ENCODE measurements around the gene ATCAY. TPM values are rescaled to one million over a fixed set of nuclear protein-coding genes. Genes with fewer than 3 reads are reported as not detected.

The ATCAY gene, protein sequence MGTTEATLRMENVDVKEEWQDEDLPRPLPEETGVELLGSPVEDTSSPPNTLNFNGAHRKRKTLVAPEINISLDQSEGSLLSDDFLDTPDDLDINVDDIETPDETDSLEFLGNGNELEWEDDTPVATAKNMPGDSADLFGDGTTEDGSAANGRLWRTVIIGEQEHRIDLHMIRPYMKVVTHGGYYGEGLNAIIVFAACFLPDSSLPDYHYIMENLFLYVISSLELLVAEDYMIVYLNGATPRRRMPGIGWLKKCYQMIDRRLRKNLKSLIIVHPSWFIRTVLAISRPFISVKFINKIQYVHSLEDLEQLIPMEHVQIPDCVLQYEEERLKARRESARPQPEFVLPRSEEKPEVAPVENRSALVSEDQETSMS
- total RNA-seq: 0.98 TPM

DNA sequence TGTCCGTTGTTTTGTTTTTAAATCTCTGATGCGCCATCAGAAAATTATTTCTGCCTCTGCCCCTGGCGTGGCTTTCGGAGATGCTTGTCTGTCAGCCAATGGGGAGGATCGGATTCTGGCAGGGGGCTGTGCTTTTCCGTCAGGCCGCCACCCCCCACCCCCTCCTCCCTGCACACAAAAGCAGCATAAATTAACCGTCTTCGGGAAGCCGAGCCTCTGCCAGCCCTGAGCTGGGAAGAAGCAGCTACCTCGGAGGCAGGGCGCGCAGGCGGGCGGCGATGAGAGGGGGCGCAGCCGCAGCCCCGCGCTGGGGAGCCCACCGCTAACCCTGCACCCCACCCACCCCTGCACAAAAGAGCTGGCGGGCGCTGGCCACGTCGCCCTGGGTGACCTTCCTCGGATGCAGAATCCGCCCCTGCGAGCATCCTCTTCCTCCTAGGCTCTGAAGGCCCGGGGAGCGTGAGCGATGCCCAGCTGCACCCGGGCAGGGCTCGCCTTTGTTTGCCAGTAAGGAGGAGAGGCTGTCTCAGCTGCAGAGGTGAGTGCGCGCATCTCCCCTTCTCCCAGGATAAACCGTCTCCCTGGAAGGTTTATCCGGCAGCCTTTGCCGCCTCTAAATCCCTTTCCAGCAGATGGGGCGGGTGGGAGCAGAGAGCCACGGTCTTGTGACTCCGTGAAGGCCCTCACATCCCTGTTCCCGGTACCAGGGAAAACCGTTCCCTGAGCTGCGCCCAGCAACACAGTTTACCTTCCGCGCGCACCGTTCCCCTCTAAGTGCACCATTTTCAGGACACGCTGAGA is at the start of gene ATCAY:
Gene ATCAY (plus strand): TSS at position 215 of the 801 bp plus-strand sequence. CDS start 5,083 bp downstream, outside the sequence.
- TF ChIP-seq POLR2A (IDR thresholded peaks at IDR 0.05) (no peak), POLR2AphosphoS5 (IDR thresholded peaks at IDR 0.05; ENCODE audit: insufficient read depth in 1 of 2, low read depth in 1 of 2) (no peak)
- TF ChIP-seq, protein P1, sequence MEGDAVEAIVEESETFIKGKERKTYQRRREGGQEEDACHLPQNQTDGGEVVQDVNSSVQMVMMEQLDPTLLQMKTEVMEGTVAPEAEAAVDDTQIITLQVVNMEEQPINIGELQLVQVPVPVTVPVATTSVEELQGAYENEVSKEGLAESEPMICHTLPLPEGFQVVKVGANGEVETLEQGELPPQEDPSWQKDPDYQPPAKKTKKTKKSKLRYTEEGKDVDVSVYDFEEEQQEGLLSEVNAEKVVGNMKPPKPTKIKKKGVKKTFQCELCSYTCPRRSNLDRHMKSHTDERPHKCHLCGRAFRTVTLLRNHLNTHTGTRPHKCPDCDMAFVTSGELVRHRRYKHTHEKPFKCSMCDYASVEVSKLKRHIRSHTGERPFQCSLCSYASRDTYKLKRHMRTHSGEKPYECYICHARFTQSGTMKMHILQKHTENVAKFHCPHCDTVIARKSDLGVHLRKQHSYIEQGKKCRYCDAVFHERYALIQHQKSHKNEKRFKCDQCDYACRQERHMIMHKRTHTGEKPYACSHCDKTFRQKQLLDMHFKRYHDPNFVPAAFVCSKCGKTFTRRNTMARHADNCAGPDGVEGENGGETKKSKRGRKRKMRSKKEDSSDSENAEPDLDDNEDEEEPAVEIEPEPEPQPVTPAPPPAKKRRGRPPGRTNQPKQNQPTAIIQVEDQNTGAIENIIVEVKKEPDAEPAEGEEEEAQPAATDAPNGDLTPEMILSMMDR (IDR thresholded peaks at IDR 0.05): no peak
- peak within 1 kb of the TSS; percentile 0 to 18 for H3K4me3 ChIP-seq
- H3K27ac ChIP-seq: no peak within 1 kb of the TSS
- H3K9me3 ChIP-seq: no peaks in the 10 kb centered on the region
- no peak for DNase-seq (ENCODE audit: extremely low spot score in 2 of 2)
- H3K27me3 ChIP-seq: peaks cover 9% of the 10 kb centered on the region
- intact Hi-C loops (cut with DNase I): no loop called here
- H3K36me3 ChIP-seq: no peaks in the 10 kb centered on the region
- no peaks in the 10 kb centered on the region for H3K4me1 ChIP-seq

DNA sequence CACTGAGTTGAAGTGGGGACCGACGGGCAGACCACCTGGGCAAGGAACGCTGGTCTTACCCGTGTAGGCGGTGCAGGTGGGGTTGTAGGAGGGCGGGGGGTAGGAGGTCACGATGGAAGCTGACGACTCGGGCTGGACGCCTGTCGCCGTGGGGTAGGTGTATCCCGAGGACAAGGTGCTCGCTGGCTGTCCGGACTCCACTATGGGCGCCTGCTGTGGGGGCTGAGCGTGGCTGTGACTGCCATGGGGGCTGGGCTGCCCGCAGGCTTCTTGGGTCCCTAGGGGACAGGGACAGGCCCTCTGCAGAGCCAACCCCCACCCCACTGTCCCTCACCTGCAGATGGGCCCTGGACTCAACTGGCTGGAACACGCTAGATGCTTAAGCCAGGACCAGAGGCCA is 48.9 kb upstream of the ATCAY start:
- Histone ChIP-seq H3K4me3 (no peak overlapping the region), H3K9me3 (no peaks in the 10 kb centered on the region), H3K4me1 (no peaks in the 10 kb centered on the region), H3K36me3 (no peaks in the 10 kb centered on the region), H3K27me3 (no peaks in the 10 kb centered on the region), H3K27ac (no peak overlapping the region)
- intact Hi-C loops (cut with DNase I): no loop called here
- DNase-seq (ENCODE audit: extremely low spot score in 2 of 2): no peak
- no peak for TF ChIP-seq POLR2A (IDR thresholded peaks at IDR 0.05)

DNA sequence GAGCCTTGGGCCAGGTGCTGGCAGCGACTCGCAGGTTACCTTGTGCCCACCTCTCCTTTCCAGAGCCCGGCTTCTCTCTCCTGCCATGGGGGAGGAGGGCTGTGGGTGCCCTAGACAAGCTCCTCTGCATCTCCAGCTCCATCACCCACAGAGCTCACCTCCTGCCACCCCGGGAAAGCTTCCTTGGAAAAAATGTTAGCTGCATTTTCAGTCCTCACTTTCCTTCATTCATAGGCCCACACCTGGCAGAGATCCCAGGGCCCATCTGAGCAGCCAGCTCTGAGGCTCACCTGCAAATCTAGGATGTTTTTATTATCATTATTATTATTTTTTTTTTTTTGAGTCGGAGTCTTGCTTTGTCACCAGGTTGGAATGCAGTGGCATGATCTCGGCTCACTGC is 48.5 kb upstream of the ATCAY start:
- H3K4me3 ChIP-seq: no peak overlapping the region
- no peaks in the 10 kb centered on the region for H3K4me1 ChIP-seq
- no peaks in the 10 kb centered on the region for H3K27me3 ChIP-seq
- no peak overlapping the region for H3K27ac ChIP-seq
- no peaks in the 10 kb centered on the region for H3K9me3 ChIP-seq
- TF ChIP-seq POLR2AphosphoS5 (IDR thresholded peaks at IDR 0.05; ENCODE audit: insufficient read depth in 1 of 2, low read depth in 1 of 2) (no peak), POLR2A (IDR thresholded peaks at IDR 0.05) (no peak)
- TF ChIP-seq, protein P1 (IDR thresholded peaks at IDR 0.05): no peak
- H3K36me3 ChIP-seq: no peaks in the 10 kb centered on the region
- intact Hi-C loops (cut with DNase I): no loop called here
- DNase-seq (ENCODE audit: extremely low spot score in 2 of 2): no peak

DNA sequence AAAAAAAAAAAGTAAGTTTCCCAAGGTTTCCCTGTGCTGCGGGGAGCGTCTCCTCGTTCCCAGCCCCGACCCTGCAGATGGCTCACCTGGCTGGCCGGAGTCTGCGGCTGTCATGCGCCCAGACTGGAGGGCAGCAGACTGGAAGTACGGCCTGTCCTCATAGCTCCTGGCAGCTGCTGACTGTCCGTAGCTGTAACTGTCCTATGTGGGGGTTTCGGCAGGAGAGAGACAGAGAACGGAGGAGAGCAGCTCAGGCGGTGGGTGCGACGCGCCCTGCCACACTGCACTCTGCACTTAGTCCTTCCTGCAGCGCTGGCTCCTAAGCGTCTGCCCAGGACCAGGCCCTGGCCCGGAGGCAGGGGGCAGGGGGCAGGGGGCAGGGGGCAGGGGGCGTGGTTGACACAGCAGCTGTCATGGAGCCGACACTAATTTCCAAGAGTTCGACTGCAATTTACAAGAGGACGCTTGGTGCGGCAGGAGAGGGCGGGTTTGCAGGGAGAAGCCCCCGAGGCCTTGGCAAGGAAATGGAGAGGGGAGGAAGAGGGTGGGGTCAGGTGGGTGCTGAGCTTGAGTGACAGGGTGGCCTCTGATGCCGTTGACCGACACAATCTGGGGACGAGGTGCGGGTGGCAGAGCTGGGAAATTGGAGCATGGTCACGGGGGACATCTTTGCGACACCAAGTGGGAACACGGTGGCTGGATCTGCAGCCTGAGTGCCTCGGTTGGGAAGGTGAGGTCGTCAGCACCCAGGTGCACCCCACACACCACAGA is 46.7 kb upstream of the ATCAY start:
- Histone ChIP-seq H3K27ac (no peak overlapping the region), H3K4me3 (no peak overlapping the region), H3K4me1 (no peaks in the 10 kb centered on the region), H3K36me3 (no peaks in the 10 kb centered on the region), H3K9me3 (no peaks in the 10 kb centered on the region), H3K27me3 (no peaks in the 10 kb centered on the region)
- no peak for TF ChIP-seq POLR2AphosphoS5 (IDR thresholded peaks at IDR 0.05; ENCODE audit: insufficient read depth in 1 of 2, low read depth in 1 of 2)
- TF ChIP-seq POLR2A (IDR thresholded peaks at IDR 0.05): no peak
- TF ChIP-seq, protein P1 (IDR thresholded peaks at IDR 0.05): no peak
- no peak for DNase-seq (ENCODE audit: extremely low spot score in 2 of 2)
- intact Hi-C loops (cut with DNase I): no loop called here

DNA sequence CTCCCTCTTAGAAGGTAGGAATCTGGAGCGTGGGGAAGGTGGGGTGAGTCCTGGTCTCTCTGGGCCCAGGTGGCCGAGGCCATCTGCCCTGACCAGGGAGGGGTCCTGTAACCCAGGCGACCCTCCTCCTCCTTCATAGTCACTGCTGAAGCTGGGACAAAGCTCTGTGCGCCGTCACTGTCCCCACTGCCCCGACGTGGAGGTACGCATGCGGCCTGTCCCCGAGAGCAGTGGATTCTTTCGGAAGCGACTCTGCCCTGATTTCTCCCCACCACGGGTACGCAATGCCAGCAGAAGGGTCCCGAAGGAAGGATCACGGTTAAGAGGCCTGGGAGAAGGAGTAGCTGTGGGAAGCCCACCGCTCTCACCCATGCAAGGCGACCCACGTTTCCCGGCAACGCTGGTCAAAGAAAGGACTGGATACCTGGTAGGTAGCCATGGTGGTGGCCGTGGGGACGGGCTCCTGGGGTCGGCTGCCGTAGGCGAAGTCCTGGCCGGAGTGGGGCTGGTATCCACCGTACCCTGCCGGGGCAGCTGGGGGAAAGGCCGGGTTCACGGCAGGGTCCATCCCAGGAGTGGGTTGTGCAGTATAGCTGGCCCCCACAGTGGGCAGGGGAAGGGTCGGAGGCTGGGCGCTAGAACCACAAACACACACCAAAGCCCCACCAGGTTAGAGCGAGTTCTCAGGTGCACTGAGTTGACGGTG is 46.0 kb upstream of the ATCAY start:
- no peak for DNase-seq (ENCODE audit: extremely low spot score in 2 of 2)
- no peaks in the 10 kb centered on the region for H3K36me3 ChIP-seq
- H3K4me3 ChIP-seq: no peak overlapping the region
- H3K27me3 ChIP-seq: no peaks in the 10 kb centered on the region
- H3K27ac ChIP-seq: no peak overlapping the region
- TF ChIP-seq, protein P1 (IDR thresholded peaks at IDR 0.05): no peak
- TF ChIP-seq POLR2AphosphoS5 (IDR thresholded peaks at IDR 0.05; ENCODE audit: insufficient read depth in 1 of 2, low read depth in 1 of 2): no peak
- no peak for TF ChIP-seq POLR2A (IDR thresholded peaks at IDR 0.05)
- H3K4me1 ChIP-seq: no peaks in the 10 kb centered on the region
- intact Hi-C loops (cut with DNase I): no loop called here
- no peaks in the 10 kb centered on the region for H3K9me3 ChIP-seq
